Thoracic aorta (tissue), 2 donors: ENCODE measurements around the gene IFT43. TPM values are rescaled to one million over a fixed set of nuclear protein-coding genes. Genes with fewer than 3 reads are reported as not detected.

Experiments used
- ATAC-seq: fragments of 150-250 bp; one replicate; pipeline ENCODE4 v1.8.0; 2017; ENCODE audit warnings: low read depth; ENCODE audit not compliant: insufficient number of reproducible peaks, low FRiP score
- DNase-seq: peaks from one replicate; pipeline ENCODE4 v3.0.0-alpha.2; 2020; ENCODE audit warnings: low spot score
- H3K27ac ChIP-seq, 2 donors: fragments of 200-600 bp; sonication (generic); 1 replicate in 1 of 2; 2 replicates in 1 of 2; pipeline ENCODE4 v1.5.1; 2016; ENCODE audit warnings: mild to moderate bottlenecking in 2 of 2, moderate library complexity in 2 of 2
- H3K27me3 ChIP-seq: fragments of 200-600 bp; sonication (generic); replicated peaks from 2 replicates; pipeline ENCODE4 v1.6.0; 2016; ENCODE audit warnings: mild to moderate bottlenecking; ENCODE audit not compliant: insufficient read depth
- H3K36me3 ChIP-seq: fragments of 200-600 bp; sonication (generic); one replicate; pipeline ENCODE4 v1.5.1; 2016
- H3K4me1 ChIP-seq, 2 donors: fragments of 200-600 bp; sonication (generic); 1 replicate in 1 of 2; 2 replicates in 1 of 2; pipeline versions ENCODE4 v1.5.1 to v1.6.0; 2016; ENCODE audit warnings: low read depth in 2 of 2, mild to moderate bottlenecking in 1 of 2; ENCODE audit not compliant: control insufficient read depth in 1 of 2
- H3K4me3 ChIP-seq: fragments of 200-600 bp; sonication (generic); 2 replicates; pipeline ENCODE4 v1.5.1; 2016; ENCODE audit warnings: mild to moderate bottlenecking
- H3K9me3 ChIP-seq: fragments of 200-600 bp; sonication (generic); 2 replicates; pipeline ENCODE4 v1.5.1; 2016
- total RNA-seq, 2 donors: library from RNA; depleted of rRNA; stranded (reverse); fragments of >200 nt; gene quantifications; one replicate each; pipeline versions ENCODE4 v1.1.0 to v1.2.3, GENCODE V29; 2016
- TF ChIP-seq, protein P1 (sequence below): fragments of 200-600 bp; sonication (generic); IDR thresholded peaks from one replicate; pipeline ENCODE4 v1.5.1; 2019; ENCODE audit warnings: antibody characterized with exemption

Gene IFT43
- total RNA-seq, 2 donors from 2014 or later = 27.5 to 80.8 TPM

GRCh38 chr14:76055330-76055729, 69.8 kb downstream of the IFT43 start:
- Histone ChIP-seq H3K9me3 (no peaks in the 10 kb centered on the region), H3K27ac (no peak overlapping the region), H3K4me3 (no peak overlapping the region), H3K27me3 (no peaks in the 10 kb centered on the region), H3K36me3 (no peaks in the 10 kb centered on the region), H3K4me1 (no peaks in the 10 kb centered on the region)
- TF ChIP-seq, protein P1, sequence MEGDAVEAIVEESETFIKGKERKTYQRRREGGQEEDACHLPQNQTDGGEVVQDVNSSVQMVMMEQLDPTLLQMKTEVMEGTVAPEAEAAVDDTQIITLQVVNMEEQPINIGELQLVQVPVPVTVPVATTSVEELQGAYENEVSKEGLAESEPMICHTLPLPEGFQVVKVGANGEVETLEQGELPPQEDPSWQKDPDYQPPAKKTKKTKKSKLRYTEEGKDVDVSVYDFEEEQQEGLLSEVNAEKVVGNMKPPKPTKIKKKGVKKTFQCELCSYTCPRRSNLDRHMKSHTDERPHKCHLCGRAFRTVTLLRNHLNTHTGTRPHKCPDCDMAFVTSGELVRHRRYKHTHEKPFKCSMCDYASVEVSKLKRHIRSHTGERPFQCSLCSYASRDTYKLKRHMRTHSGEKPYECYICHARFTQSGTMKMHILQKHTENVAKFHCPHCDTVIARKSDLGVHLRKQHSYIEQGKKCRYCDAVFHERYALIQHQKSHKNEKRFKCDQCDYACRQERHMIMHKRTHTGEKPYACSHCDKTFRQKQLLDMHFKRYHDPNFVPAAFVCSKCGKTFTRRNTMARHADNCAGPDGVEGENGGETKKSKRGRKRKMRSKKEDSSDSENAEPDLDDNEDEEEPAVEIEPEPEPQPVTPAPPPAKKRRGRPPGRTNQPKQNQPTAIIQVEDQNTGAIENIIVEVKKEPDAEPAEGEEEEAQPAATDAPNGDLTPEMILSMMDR = no peak
- no peak for ATAC-seq
- no peak for DNase-seq

- no peak overlapping the region for H3K27ac ChIP-seq
- ATAC-seq (no peak), DNase-seq (no peak)
- no peaks in the 10 kb centered on the region for H3K27me3 ChIP-seq
- H3K4me3 ChIP-seq = no peak overlapping the region
- no peaks in the 10 kb centered on the region for H3K9me3 ChIP-seq
- no peaks in the 10 kb centered on the region for H3K36me3 ChIP-seq
- TF ChIP-seq, protein P1 = no peak
- H3K4me1 ChIP-seq = no peaks in the 10 kb centered on the region
Measured at GRCh38 chr14:76056128-76056527, 70.6 kb downstream of the IFT43 start.

GRCh38 chr14:76057914-76058313, 72.4 kb downstream of the IFT43 start:
- DNase-seq (no peak), ATAC-seq (no peak)
- Histone ChIP-seq H3K9me3 (no peaks in the 10 kb centered on the region), H3K4me3 (no peak overlapping the region), H3K36me3 (no peaks in the 10 kb centered on the region), H3K4me1 (no peaks in the 10 kb centered on the region), H3K27ac (no peak overlapping the region), H3K27me3 (no peaks in the 10 kb centered on the region)
- TF ChIP-seq, protein P1 = no peak

DNA sequence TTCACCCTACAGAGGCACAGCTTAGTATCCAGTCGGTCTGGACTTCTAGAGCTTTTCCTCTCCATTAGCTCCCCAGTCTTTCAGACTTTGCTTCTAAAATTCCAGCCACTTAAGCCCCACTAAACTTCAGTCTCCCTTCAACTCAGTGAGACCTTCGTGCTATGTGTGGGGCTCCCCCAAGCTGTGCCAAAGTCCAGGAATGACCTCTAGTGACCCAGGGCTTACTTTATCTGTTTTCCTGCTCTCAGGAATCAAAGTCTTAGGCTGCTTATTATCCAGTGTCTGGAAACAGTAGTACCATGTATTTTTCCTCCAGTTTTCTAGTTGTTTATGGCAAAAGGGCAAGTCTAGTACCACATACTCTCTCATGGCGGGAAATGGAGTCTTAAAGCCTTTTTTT, 77.8 kb downstream of the IFT43 start:
- Histone ChIP-seq H3K4me3 (no peak overlapping the region), H3K9me3 (no peaks in the 10 kb centered on the region), H3K36me3 (peaks cover 3% of the 10 kb centered on the region), H3K27me3 (no peaks in the 10 kb centered on the region), H3K27ac (no peak overlapping the region), H3K4me1 (no peaks in the 10 kb centered on the region)
- no peak for ATAC-seq
- no peak for DNase-seq
- TF ChIP-seq, protein P1 = no peak

DNA sequence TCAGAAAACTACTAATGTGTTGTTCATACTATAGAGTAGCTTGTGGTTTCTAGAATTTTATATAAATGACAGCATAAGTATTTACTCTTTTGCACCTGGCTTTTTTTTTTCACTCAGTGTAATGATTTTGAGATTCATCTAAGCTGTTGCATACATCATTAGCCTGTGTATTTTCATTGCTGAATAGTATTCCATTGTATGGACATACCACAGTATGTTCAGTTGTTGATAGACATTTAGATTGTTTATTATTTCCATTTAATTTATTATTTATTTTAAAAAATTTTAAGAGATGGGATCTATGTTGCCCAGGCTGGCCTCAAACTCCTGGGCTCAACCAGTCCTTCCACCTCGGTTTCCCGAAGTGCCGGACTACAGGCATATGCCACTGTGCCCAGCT, 80.0 kb downstream of the IFT43 start:
- ATAC-seq (no peak), DNase-seq (no peak)
- H3K27me3 ChIP-seq = no peaks in the 10 kb centered on the region
- H3K36me3 ChIP-seq = peaks cover 3% of the 10 kb centered on the region
- H3K4me3 ChIP-seq = no peak overlapping the region
- H3K27ac ChIP-seq = no peak overlapping the region
- H3K9me3 ChIP-seq = no peaks in the 10 kb centered on the region
- no peaks in the 10 kb centered on the region for H3K4me1 ChIP-seq
- TF ChIP-seq, protein P1 = no peak
